Measurements from ENCODE around the gene THEMIS2. TPM values are rescaled to one million over a fixed set of nuclear protein-coding genes. Genes with fewer than 3 reads are reported as not detected.
A peak's percentile ranks its signal among the peaks of the same experiment; 100 is the strongest.
"Not testable (repeated sequence)": the region's sequence is repeated elsewhere in the genome, so short reads cannot be mapped to it uniquely, and the experiment has no call there.

THEMIS2 gene
- total RNA-seq (10 to 100 TPM in 3 of 9 donors, 1 to 10 TPM in 6; 1.7 to 50.8 (median 6.1) TPM), polyA plus RNA-seq (1 to 10 TPM; 3.4 to 7.3 TPM)
- long read RNA-seq, donor 1, partial matches to known transcripts: 1 of 2 reads
- long read RNA-seq, donor 1, other reads (novel, unspliced or antisense): 0 of 2 reads
- long read RNA-seq, donor 2, partial matches to known transcripts: 3 of 6 reads
- long read RNA-seq, donor 2, other reads (novel, unspliced or antisense): 1 of 6 reads
- long read RNA-seq, donor 3, partial matches to known transcripts: 3 of 5 reads
- long read RNA-seq, donor 3, other reads (novel, unspliced or antisense): 1 of 5 reads

- Histone ChIP-seq H3K4me3 (peak within 1 kb of the TSS; percentile 43 to 89 (median 64)), H3K27me3 (peaks cover 0 to 10% (median 0%) of the 10 kb centered on the region in 9 donors), H3K36me3 (peaks cover 0 to 13% (median 0%) of the 10 kb centered on the region in 9 donors), H3K9me3 (no peaks in the 10 kb centered on the region), H3K4me1 (peaks cover 0 to 58% (median 2%) of the 10 kb centered on the region in 12 donors), H3K27ac (peak within 1 kb of the TSS in 10 of 12 donors; percentile 21 to 88 (median 68))
- 9 to 25% (median 16%) methylated on average over 19 to 53 of the region's 53 CpGs for WGBS, 4 donors
- DNase-seq: peak; percentile 70 to 90 (median 76)
- peak; percentile 49 to 90 (median 82) for ATAC-seq
- TF ChIP-seq POLR2A (IDR thresholded peaks at IDR 0.05): peak in 1 of 2 donors; percentile 53
- TF ChIP-seq CTCF (IDR thresholded peaks at IDR 0.05): no peak
- intact Hi-C loops (cut with DNase I): no loop called here
Measured at GRCh38 chr1:27872059-27872801, at the start of gene THEMIS2. THEMIS2 (plus strand) TSS chr1:27872544; CDS start chr1:27872572, 28 bp downstream.

- Histone ChIP-seq H3K27ac (no peak overlapping the region), H3K27me3 (no peaks in the 10 kb centered on the region), H3K4me1 (no peaks in the 10 kb centered on the region), H3K36me3 (peaks cover 0 to 67% (median 58%) of the 10 kb centered on the region in 9 donors), H3K9me3 (no peaks in the 10 kb centered on the region), H3K4me3 (no peak overlapping the region)
- no peak for ATAC-seq
- 96 to 98% (median 97%) methylated on average over 4 of the region's 4 CpGs for WGBS, 4 donors
- DNase-seq: no peak
- intact Hi-C loops (cut with DNase I): no loop called here
- TF ChIP-seq POLR2A (IDR thresholded peaks at IDR 0.05): no peak
- TF ChIP-seq CTCF (IDR thresholded peaks at IDR 0.05): no peak
Measured at GRCh38 chr1:27823784-27824183, 48.6 kb upstream of the THEMIS2 start.

GRCh38 chr1:27824411-27824810 is 47.9 kb upstream of the THEMIS2 start:
- no peak overlapping the region for H3K27ac ChIP-seq
- no peaks in the 10 kb centered on the region for H3K4me1 ChIP-seq
- H3K36me3 ChIP-seq: peaks cover 0 to 61% (median 52%) of the 10 kb centered on the region in 9 donors
- DNase-seq (no peak), ATAC-seq (no peak)
- H3K4me3 ChIP-seq: no peak overlapping the region
- no peaks in the 10 kb centered on the region for H3K27me3 ChIP-seq
- no peak for TF ChIP-seq CTCF (IDR thresholded peaks at IDR 0.05)
- TF ChIP-seq POLR2A (IDR thresholded peaks at IDR 0.05): no peak
- intact Hi-C loops (cut with DNase I): no loop called here
- WGBS, 4 donors: 97 to 99% (median 98%) methylated on average over 4 of the region's 4 CpGs
- H3K9me3 ChIP-seq: no peaks in the 10 kb centered on the region

GRCh38 chr1:27829339-27829960 is 42.9 kb upstream of the THEMIS2 start:
- H3K36me3 ChIP-seq: peaks cover 0 to 36% (median 24%) of the 10 kb centered on the region in 9 donors
- WGBS, 4 donors: 77 to 93% (median 88%) methylated on average over 3 to 4 of the region's 4 CpGs
- ATAC-seq; H3K27me3 ChIP-seq; DNase-seq; H3K9me3 ChIP-seq; intact Hi-C loops (cut with DNase I): not testable (repeated sequence)
- H3K27ac ChIP-seq: peak overlapping the region in 3 of 12 donors; percentile 78 to 94 (median 93)
- H3K4me3 ChIP-seq: peak overlapping the region in 3 of 12 donors; percentile 91 to 97 (median 94)
- peaks cover 8 to 29% (median 17%) of the 10 kb centered on the region in 12 donors for H3K4me1 ChIP-seq
